ENCODE data around the gene CEP95.

- TF ChIP-seq CTCF (IDR thresholded peaks at IDR 0.05) (no peak), POLR2A (IDR thresholded peaks at IDR 0.05) (no peak)
These were observed 6.8 kb upstream of the CEP95 start for GRCh38 chr17:64499805-64500486.

Measured in thyroid gland (tissue), 4 donors.